GM12875 (cell line): ENCODE measurements around the gene HEBP2.

Experiments used
- H3K4me3 ChIP-seq: one replicate; pipeline ENCODE4 v1.5.1; 2011; ENCODE audit warnings: low read depth, low read length, control low read depth
- CTCF ChIP-seq: IDR thresholded peaks from 2 replicates; pipeline ENCODE4 v1.5.1; 2011; ENCODE audit warnings: low read depth, mild to moderate bottlenecking, control low read depth, inconsistent platforms, low read length, moderate library complexity, borderline replicate concordance; ENCODE audit not compliant: insufficient read depth

Gene HEBP2

GRCh38 chr6:138426500-138427123 is 22.6 kb downstream of the HEBP2 start:
- no peak for TF ChIP-seq CTCF
- no peak overlapping the region for H3K4me3 ChIP-seq

- H3K4me3 ChIP-seq = no peak overlapping the region
- no peak for TF ChIP-seq CTCF
These were observed 23.7 kb downstream of the HEBP2 start for GRCh38 chr6:138427701-138428100.

GRCh38 chr6:138428944-138429598 is 25.0 kb downstream of the HEBP2 start:
- no peak overlapping the region for H3K4me3 ChIP-seq
- TF ChIP-seq CTCF = peak; percentile 21; the same call in 1 of the 2 replicates

GRCh38 chr6:138429761-138430160 is 25.7 kb downstream of the HEBP2 start:
- no peak overlapping the region for H3K4me3 ChIP-seq
- no peak for TF ChIP-seq CTCF

- no peak for TF ChIP-seq CTCF
- no peak overlapping the region for H3K4me3 ChIP-seq
These were observed 26.5 kb downstream of the HEBP2 start for GRCh38 chr6:138430361-138431145.

- TF ChIP-seq CTCF = no peak
- no peak overlapping the region for H3K4me3 ChIP-seq
These were observed 27.4 kb downstream of the HEBP2 start for GRCh38 chr6:138431256-138432062.
